ENCODE measurements around the gene RAMP1.
"Not testable (repeated sequence)": the region's sequence is repeated elsewhere in the genome, so short reads cannot be mapped to it uniquely, and the experiment has no call there.

The RAMP1 gene

GRCh38 chr2:237943395-237944094, 84.1 kb downstream of the RAMP1 start:
- no peak overlapping the region for H3K4me3 ChIP-seq (ENCODE audit: low read depth, low read length)

GRCh38 chr2:237944302-237944701, 84.9 kb downstream of the RAMP1 start:
- H3K4me3 ChIP-seq (ENCODE audit: low read depth, low read length) = no peak overlapping the region

- no peak overlapping the region for H3K4me3 ChIP-seq (ENCODE audit: low read depth, low read length)
These were observed 87.0 kb downstream of the RAMP1 start for GRCh38 chr2:237946423-237946822.

- not testable (repeated sequence) for H3K4me3 ChIP-seq (ENCODE audit: low read depth, low read length)
These were observed 91.9 kb downstream of the RAMP1 start for GRCh38 chr2:237951354-237951753.

GRCh38 chr2:237951878-237952277, 92.5 kb downstream of the RAMP1 start:
- no peak overlapping the region for H3K4me3 ChIP-seq (ENCODE audit: low read depth, low read length)

- H3K4me3 ChIP-seq (ENCODE audit: low read depth, low read length) = no peak overlapping the region
These were observed 93.4 kb downstream of the RAMP1 start for GRCh38 chr2:237952851-237953250.

- peak overlapping the region; percentile 24 for H3K4me3 ChIP-seq (ENCODE audit: low read depth, low read length)
These were observed 96.4 kb downstream of the RAMP1 start for GRCh38 chr2:237955640-237956401.

- H3K4me3 ChIP-seq (ENCODE audit: low read depth, low read length) = peak overlapping the region; percentile 24
These were observed 96.9 kb downstream of the RAMP1 start for GRCh38 chr2:237956402-237956736.

- no peak overlapping the region for H3K4me3 ChIP-seq (ENCODE audit: low read depth, low read length)
These were observed 102.2 kb downstream of the RAMP1 start for GRCh38 chr2:237961637-237962036.

Data from iPS-11a (cell line).